HG02759 (cell line): ENCODE measurements around the gene TMEM244.
"Not testable (repeated sequence)": the region's sequence is repeated elsewhere in the genome, so short reads cannot be mapped to it uniquely, and the experiment has no call there.

ENCODE experiments used
- ATAC-seq: cut with Tn5 transposase; IDR thresholded peaks from one replicate; pipeline ENCODE4 v1.9.1; 2021; ENCODE audit warnings: mild to moderate bottlenecking, moderate library complexity; ENCODE audit not compliant: unreplicated experiment

TMEM244 gene

DNA sequence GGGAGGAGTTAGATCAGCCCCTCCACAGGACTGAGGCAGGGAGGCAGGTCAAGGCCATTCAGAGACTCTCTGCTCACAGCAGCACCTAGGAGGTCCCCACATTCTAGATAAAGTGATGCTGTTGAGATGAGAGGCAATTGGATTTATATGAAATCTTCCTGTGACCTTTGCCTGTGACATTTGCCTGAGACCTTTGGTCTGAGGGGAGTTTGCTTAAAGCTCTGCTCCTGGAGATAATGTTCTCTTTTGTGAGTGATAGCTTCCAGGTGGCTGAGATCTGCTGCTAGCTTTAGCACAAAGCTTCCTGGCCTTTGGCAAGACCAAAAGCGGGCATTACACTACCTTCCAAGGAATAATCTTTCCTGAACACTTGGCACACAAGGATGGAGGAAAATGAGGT is 43.3 kb downstream of the TMEM244 start:
- ATAC-seq, result no peak

DNA sequence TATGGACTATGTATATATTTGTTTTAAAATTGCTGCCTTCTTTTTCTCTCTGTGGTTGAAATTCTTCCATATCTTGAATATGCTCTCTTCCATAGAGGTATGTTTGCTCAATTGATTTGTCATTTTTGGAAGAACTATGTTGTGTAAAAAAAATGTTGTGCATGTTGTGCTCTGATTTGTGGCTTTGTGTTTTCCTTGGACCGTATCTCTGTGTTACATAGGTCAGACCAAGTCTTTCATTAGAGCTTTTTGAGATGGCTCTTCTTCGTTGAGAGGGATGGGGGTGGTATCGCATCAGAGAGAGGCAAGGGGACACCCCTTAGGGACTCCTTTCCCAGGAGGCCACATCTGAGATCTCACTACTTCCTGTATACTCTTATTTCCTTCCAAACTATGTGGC is 43.8 kb downstream of the TMEM244 start:
- ATAC-seq, result no peak

DNA sequence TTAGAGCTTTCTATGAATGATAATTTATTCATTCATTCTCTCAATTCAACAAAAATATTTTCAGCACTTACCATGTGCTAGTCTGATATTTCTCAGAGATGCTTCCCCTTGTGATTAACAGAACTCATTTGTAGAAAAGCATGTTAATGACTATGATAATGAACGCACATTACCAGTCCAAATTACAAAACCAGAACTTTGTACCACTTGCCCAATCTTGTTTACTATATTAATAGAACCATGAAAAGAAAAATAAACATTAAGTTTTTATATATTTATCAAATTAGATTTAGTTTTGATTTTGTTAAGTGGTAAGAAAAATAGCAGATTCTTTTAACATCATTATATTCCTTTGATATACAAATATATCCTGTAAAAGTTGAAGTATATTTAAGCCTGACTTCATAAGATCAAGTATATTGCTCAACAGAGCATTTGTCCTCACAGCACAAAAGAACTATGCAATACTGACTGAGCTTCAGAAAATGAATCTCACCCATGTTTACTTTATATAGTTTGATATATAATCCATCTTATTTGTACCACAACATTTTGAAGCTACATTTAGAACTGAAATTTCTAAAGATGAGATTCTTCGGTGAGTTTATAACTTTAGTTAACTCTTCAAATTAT is 48.9 kb downstream of the TMEM244 start:
- ATAC-seq, result no peak

- not testable (repeated sequence) for ATAC-seq
Measured at GRCh38 chr6:129807141-129807540, 54.0 kb downstream of the TMEM244 start.

- not testable (repeated sequence) for ATAC-seq
Measured at GRCh38 chr6:129802920-129803319, 58.2 kb downstream of the TMEM244 start.

GRCh38 chr6:129801909-129802308 is 59.2 kb downstream of the TMEM244 start:
- ATAC-seq, result no peak

GRCh38 chr6:129795261-129795660 is 65.9 kb downstream of the TMEM244 start:
- no peak for ATAC-seq

- ATAC-seq, result no peak
Measured at GRCh38 chr6:129793447-129793846, 67.7 kb downstream of the TMEM244 start.

DNA sequence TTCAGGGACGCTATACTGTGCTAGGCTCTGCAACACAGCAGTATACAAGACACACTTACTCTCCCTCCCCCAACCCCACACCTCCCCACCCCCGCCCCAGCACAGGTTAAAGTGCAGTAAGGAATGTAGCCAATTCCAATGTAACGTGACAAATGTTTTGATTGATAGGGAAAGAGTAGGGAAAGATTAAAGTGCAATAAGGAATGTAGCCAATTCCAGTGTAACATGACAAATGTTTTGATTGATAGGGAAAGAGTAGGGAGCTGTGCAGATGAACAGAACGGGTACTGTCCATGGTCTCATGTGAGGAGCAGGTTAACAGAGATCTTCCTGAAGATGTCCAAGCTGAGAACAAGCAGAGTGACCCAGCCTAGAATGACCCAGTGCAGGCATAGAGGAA is 69.1 kb downstream of the TMEM244 start:
- no peak for ATAC-seq

GRCh38 chr6:129790785-129791184 is 70.3 kb downstream of the TMEM244 start:
- no peak for ATAC-seq

GRCh38 chr6:129789974-129790373 is 71.1 kb downstream of the TMEM244 start:
- no peak for ATAC-seq

- no peak for ATAC-seq
Measured at GRCh38 chr6:129787816-129788215, 73.3 kb downstream of the TMEM244 start.

GRCh38 chr6:129786548-129786947 is 74.6 kb downstream of the TMEM244 start:
- ATAC-seq, result no peak

GRCh38 chr6:129785756-129786135 is 75.4 kb downstream of the TMEM244 start:
- no peak for ATAC-seq

DNA sequence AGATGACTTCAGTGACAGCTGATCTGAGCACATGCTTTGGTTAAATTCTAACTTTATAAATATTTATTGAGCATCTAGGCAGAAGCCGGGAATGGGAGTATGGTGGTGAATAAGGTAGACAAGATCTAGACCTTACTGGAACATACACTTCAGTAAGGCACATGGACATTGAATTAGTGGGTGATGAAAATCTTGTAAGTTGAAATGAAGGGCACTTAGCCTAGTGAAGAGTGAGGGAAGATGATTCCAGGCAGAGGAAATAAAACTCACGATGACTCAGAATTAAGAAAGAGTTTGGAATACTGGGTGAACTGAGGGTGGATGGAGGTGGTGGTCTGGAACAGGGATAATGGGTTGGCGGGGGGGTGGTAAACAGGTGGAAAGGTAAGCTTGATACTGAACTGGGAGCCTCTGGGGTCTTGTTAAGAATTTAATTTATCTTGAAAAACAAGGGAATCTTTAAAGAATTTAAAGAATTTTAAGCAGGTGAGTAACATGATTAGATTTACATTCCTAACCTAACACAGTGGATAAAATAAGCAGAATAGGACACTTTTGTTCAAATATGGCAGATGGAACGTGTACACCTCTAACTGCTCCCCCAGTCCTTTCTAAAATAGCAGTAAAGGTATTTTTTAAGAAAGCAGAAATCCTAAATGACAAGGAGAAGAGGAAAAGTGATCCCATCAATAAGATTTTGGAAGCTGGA is 75.9 kb downstream of the TMEM244 start:
- ATAC-seq, result no peak
